ENCODE results near the gene JAM2. TPM values are rescaled to one million over a fixed set of nuclear protein-coding genes. Genes with fewer than 3 reads are reported as not detected.
"Not testable (repeated sequence)": the region's sequence is repeated elsewhere in the genome, so short reads cannot be mapped to it uniquely, and the experiment has no call there.

The JAM2 gene
- polyA plus RNA-seq, 1 donor: 11.3 TPM

GRCh38 chr21:25710550-25710949 lies 71.5 kb downstream of the JAM2 start:
- Histone ChIP-seq H3K9me3 (ENCODE audit: control insufficient read depth, low read depth, low read length) (no peaks in the 10 kb centered on the region), H3K4me3 (ENCODE audit: low read length) (no peak overlapping the region), H3K36me3 (ENCODE audit: control insufficient read depth, insufficient read depth, low read length) (peaks cover 12% of the 10 kb centered on the region), H3K27ac (ENCODE audit: low read length) (no peak overlapping the region), H3K4me1 (ENCODE audit: control insufficient read depth, insufficient read depth, low read length) (no peaks in the 10 kb centered on the region), H3K27me3 (ENCODE audit: control insufficient read depth, insufficient read depth, low read length) (no peaks in the 10 kb centered on the region)
- WGBS (ENCODE audit: insufficient coverage, low lambda C conversion rate): 62% methylated on average over 2 of the region's 5 CpGs
- no peak for DNase-seq

GRCh38 chr21:25714066-25714465 lies 75.0 kb downstream of the JAM2 start:
- DNase-seq; H3K27me3 ChIP-seq (ENCODE audit: control insufficient read depth, insufficient read depth, low read length); H3K4me1 ChIP-seq (ENCODE audit: control insufficient read depth, insufficient read depth, low read length); H3K4me3 ChIP-seq (ENCODE audit: low read length); H3K27ac ChIP-seq (ENCODE audit: low read length); H3K9me3 ChIP-seq (ENCODE audit: control insufficient read depth, low read depth, low read length): not testable (repeated sequence)
- H3K36me3 ChIP-seq (ENCODE audit: control insufficient read depth, insufficient read depth, low read length): peaks cover 23% of the 10 kb centered on the region
- no CpG with 5 or more reads among the region's 10 CpGs for WGBS (ENCODE audit: insufficient coverage, low lambda C conversion rate)

DNA sequence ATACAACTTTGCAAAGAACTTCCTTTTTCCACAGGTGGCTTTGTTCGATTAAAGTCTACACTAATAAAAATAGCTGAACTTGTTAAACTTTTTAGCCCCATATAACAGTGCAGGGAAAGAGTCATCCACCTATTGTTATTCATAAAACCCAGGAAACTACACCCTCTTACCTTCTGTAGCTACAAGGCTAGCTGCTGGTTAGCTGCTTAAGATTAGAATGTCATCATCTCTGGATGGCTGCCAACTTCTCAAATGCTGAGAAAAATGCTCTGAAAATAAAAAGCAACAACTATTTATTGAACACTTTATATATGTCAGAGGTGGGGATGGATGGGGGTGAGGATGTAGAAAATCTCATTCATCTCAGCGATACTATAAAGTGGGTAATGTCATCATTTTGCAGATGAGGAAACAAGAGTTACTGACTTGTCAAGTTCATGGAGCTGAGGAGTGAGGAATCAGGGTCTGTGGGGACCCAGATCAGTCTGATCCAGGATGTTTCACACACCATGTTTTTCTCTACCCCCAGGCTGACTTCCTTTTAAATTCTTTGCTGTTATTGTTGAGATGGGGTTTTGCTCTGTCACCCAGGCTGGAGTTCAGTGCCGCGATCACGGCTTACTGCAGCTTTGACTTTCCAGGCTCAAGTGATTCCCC lies 78.6 kb downstream of the JAM2 start:
- Histone ChIP-seq H3K9me3 (ENCODE audit: control insufficient read depth, low read depth, low read length) (no peaks in the 10 kb centered on the region), H3K4me3 (ENCODE audit: low read length) (no peak overlapping the region), H3K27ac (ENCODE audit: low read length) (no peak overlapping the region), H3K27me3 (ENCODE audit: control insufficient read depth, insufficient read depth, low read length) (no peaks in the 10 kb centered on the region), H3K36me3 (ENCODE audit: control insufficient read depth, insufficient read depth, low read length) (peaks cover 36% of the 10 kb centered on the region), H3K4me1 (ENCODE audit: control insufficient read depth, insufficient read depth, low read length) (no peaks in the 10 kb centered on the region)
- WGBS (ENCODE audit: insufficient coverage, low lambda C conversion rate): no CpG with 5 or more reads among the region's 5 CpGs
- DNase-seq: no peak

DNA sequence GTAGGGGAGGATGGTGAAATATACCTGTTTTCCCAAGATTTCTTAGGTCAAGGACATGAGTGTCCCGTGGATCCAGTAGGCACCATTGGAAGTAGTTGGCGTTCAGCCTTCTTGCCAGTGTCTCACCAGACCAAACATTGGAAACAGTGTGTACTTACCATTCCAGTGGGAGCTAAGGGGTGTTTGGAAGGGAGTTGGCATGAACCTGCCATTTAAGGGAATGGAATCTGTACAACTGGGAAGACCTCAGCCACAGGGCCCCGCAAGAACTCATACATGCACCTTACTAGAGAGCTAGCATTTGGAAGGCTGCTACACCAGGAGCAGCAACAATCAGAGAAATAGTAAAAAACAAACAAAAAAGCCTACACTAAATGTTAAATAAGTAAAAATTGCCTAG lies 82.9 kb downstream of the JAM2 start:
- WGBS (ENCODE audit: insufficient coverage, low lambda C conversion rate): no CpG with 5 or more reads among the region's 3 CpGs
- no peak overlapping the region for H3K4me3 ChIP-seq (ENCODE audit: low read length)
- H3K36me3 ChIP-seq (ENCODE audit: control insufficient read depth, insufficient read depth, low read length): peaks cover 54% of the 10 kb centered on the region
- H3K4me1 ChIP-seq (ENCODE audit: control insufficient read depth, insufficient read depth, low read length): no peaks in the 10 kb centered on the region
- H3K9me3 ChIP-seq (ENCODE audit: control insufficient read depth, low read depth, low read length): no peaks in the 10 kb centered on the region
- no peak for DNase-seq
- H3K27ac ChIP-seq (ENCODE audit: low read length): no peak overlapping the region
- no peaks in the 10 kb centered on the region for H3K27me3 ChIP-seq (ENCODE audit: control insufficient read depth, insufficient read depth, low read length)

GRCh38 chr21:25722631-25723030 lies 83.6 kb downstream of the JAM2 start:
- Histone ChIP-seq H3K27me3 (ENCODE audit: control insufficient read depth, insufficient read depth, low read length) (no peaks in the 10 kb centered on the region), H3K36me3 (ENCODE audit: control insufficient read depth, insufficient read depth, low read length) (peaks cover 60% of the 10 kb centered on the region), H3K27ac (ENCODE audit: low read length) (no peak overlapping the region), H3K4me1 (ENCODE audit: control insufficient read depth, insufficient read depth, low read length) (no peaks in the 10 kb centered on the region), H3K4me3 (ENCODE audit: low read length) (no peak overlapping the region), H3K9me3 (ENCODE audit: control insufficient read depth, low read depth, low read length) (no peaks in the 10 kb centered on the region)
- no peak for DNase-seq
- WGBS (ENCODE audit: insufficient coverage, low lambda C conversion rate): no CpG with 5 or more reads among the region's 3 CpGs

DNA sequence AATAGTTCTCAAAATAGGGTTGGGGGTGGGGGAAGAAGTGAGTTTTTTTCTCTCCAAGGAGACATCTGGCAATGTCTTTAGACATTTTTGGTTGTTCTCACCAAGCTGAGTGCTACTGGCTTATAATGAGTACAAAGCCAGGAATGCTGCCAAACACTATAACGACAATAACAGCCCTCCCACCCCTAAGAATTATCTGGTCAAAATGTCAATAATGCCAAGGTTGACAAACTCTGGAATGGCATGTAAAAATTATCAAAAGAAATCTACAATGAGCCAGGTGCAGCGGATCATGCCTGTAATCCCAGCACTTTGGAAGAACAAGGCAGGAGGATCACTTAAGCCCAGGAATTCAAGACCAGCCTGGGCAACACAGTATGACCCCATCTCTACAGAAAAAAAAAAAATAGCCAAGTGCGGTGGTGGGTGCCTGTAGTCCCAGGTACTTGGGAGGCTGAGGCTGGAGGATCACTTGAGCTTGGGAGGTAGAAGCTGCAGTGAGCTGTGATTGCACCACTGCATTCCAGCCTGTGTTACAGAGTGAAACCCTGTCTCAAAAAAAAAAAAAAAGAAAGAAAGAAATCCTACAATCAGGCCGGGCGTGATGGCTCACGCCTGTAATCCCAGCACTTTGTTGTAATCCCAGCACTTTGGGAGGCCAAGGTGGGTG lies 93.2 kb downstream of the JAM2 start:
- no CpG with 5 or more reads among the region's 6 CpGs for WGBS (ENCODE audit: insufficient coverage, low lambda C conversion rate)
- no peak for DNase-seq
- H3K27ac ChIP-seq (ENCODE audit: low read length): peak overlapping the region; percentile 99
- no peak overlapping the region for H3K4me3 ChIP-seq (ENCODE audit: low read length)
- no peaks in the 10 kb centered on the region for H3K27me3 ChIP-seq (ENCODE audit: control insufficient read depth, insufficient read depth, low read length)
- peaks cover 32% of the 10 kb centered on the region for H3K36me3 ChIP-seq (ENCODE audit: control insufficient read depth, insufficient read depth, low read length)
- no peaks in the 10 kb centered on the region for H3K9me3 ChIP-seq (ENCODE audit: control insufficient read depth, low read depth, low read length)
- H3K4me1 ChIP-seq (ENCODE audit: control insufficient read depth, insufficient read depth, low read length): no peaks in the 10 kb centered on the region

DNA sequence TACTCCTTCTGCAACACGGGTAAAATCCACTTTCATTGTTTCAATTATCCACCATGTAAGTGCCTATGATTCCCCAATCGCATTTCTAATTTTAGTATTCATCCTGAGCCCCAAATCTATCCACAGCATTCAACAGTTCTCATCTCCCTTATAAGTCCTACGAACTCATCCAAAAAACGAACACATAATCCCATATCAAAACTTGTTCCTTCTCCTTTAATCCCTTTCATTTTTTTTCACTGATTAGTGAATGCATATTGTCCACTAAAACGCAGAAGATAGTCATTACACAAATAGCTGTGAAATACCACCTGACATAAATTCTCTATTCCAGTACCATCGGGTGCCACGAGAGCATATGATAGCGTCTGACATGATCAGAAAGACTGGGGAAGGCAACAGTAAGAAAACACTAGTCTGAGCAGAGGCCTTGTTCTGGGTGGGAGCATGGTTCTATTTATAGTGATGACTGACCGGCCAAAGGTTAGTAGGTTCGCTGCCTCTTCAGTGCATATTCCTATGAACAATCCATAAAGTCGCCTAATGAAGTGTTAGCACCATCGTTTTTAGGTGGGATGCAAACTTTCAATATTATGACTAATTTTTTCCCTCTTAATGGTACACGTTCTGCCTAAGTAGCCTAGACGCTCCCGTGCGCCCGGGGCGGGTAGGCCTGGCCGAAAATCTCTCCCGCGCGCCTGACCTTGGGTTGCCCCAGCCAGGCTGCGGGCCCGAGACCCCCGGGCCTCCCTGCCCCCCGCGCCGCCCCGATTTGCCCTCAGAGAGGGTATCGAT lies 95.0 kb downstream of the JAM2 start:
- 16% methylated on average over 7 of the region's 30 CpGs for WGBS (ENCODE audit: insufficient coverage, low lambda C conversion rate)

DNA sequence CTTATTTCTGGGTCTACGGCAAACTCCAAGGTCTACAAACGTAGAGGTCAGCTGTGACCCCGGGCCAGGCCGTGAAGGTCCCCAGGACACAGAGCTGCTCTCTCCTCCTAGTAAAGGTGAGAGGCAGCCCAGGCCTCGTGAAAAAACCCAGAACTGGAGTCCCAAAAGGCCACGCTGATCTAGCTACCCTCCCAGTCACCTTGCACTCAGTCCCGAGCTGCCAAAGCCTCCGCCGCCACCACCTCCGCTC lies 95.5 kb downstream of the JAM2 start:
- Histone ChIP-seq H3K9me3 (ENCODE audit: control insufficient read depth, low read depth, low read length) (no peaks in the 10 kb centered on the region), H3K4me3 (ENCODE audit: low read length) (peak overlapping the region; percentile 92), H3K27ac (ENCODE audit: low read length) (peak overlapping the region; percentile 99), H3K27me3 (ENCODE audit: control insufficient read depth, insufficient read depth, low read length) (no peaks in the 10 kb centered on the region), H3K36me3 (ENCODE audit: control insufficient read depth, insufficient read depth, low read length) (peaks cover 18% of the 10 kb centered on the region), H3K4me1 (ENCODE audit: control insufficient read depth, insufficient read depth, low read length) (no peaks in the 10 kb centered on the region)
- WGBS (ENCODE audit: insufficient coverage, low lambda C conversion rate): no CpG with 5 or more reads among the region's 10 CpGs
- DNase-seq: no peak

More for the DNA sequence above, 95.0 kb downstream of the JAM2 start:
- Histone ChIP-seq H3K4me3 (ENCODE audit: low read length) (peak overlapping the region; percentile 92), H3K9me3 (ENCODE audit: control insufficient read depth, low read depth, low read length) (no peaks in the 10 kb centered on the region), H3K4me1 (ENCODE audit: control insufficient read depth, insufficient read depth, low read length) (no peaks in the 10 kb centered on the region), H3K36me3 (ENCODE audit: control insufficient read depth, insufficient read depth, low read length) (peaks cover 17% of the 10 kb centered on the region), H3K27ac (ENCODE audit: low read length) (peak overlapping the region; percentile 99), H3K27me3 (ENCODE audit: control insufficient read depth, insufficient read depth, low read length) (no peaks in the 10 kb centered on the region)
- DNase-seq: peak; percentile 55 to 79

DNA sequence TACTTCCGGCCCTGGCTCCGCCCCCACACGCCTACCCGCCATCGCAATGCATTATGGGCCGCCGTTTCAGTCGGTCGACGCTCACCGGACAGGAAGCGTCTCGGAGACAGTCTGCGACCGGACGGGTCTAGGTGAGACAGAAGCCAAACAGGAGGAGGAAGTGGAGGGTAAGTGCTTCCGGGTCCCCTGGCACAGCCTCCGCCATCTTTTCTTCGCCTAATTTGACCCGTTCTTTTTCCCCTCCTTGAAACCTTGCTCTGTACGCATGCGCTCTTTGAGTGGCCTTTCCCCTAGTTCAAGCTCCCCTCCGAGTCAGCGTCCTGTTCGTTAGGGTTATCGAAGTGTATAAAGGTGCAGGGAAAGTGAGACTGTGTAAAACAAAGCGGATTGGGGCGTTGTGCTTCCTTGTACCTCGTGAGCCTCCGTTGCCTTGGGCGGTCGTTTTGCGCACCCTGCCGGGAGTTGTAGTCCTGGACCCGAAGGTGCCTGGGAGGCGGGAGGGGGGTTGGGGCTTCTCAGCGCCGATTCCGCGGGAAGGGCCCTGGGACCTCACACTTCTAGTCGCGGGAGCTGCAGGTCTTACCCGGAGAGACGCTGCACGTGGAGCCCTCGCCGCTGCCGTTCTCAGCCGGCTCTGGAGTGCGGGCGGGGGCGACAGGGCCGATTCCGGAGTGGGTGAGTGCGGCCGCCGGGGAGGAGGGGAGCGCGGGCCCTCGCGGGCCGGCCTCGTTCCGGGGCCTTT lies 96.0 kb downstream of the JAM2 start, which contains the start of the genes ATP5PF and GABPA:
Gene ATP5PF, minus strand, starts transcription at position 1 of the 742 bp plus-strand sequence. CDS start 5,110 bp downstream, outside the sequence.
Gene GABPA, plus strand, starts transcription at position 69 of the 742 bp plus-strand sequence. CDS start 6,627 bp downstream, outside the sequence.
- whole genome bisulfite sequencing (ENCODE audit: insufficient coverage, low lambda C conversion rate): 0% methylated on average over 3 of the region's 64 CpGs

More for the DNA sequence above, 96.0 kb downstream of the JAM2 start, which contains the start of the genes ATP5PF and GABPA:
- Histone ChIP-seq H3K4me3 (ENCODE audit: low read length) (peak within 1 kb of the TSS; percentile 92), H3K27me3 (ENCODE audit: control insufficient read depth, insufficient read depth, low read length) (no peaks in the 10 kb centered on the region), H3K36me3 (ENCODE audit: control insufficient read depth, insufficient read depth, low read length) (peaks cover 15% of the 10 kb centered on the region), H3K4me1 (ENCODE audit: control insufficient read depth, insufficient read depth, low read length) (no peaks in the 10 kb centered on the region), H3K9me3 (ENCODE audit: control insufficient read depth, low read depth, low read length) (no peaks in the 10 kb centered on the region), H3K27ac (ENCODE audit: low read length) (peak within 1 kb of the TSS; percentile 99)
- DNase-seq: peak; percentile 99

Data from large intestine (tissue), 3 donors.